SK-N-MC (cell line): Measurements from ENCODE around the gene CYFIP2.

Experiments
- EZH2 ChIP-seq: fragments of 200-600 bp; sonication (generic); IDR thresholded peaks from one replicate; pipeline ENCODE4 v1.6.1; 2017; ENCODE audit warnings: antibody characterized with exemption
- FOXP2 ChIP-seq: optimal IDR thresholded peaks from 2 replicates; pipeline ENCODE3; 2011; ENCODE audit warnings: mild to moderate bottlenecking, moderate library complexity; ENCODE audit not compliant: insufficient read depth; ENCODE audit errors: extremely low read length, control extremely low read depth
- POLR2AphosphoS5 ChIP-seq: IDR thresholded peaks from 2 replicates; pipeline ENCODE4 v1.6.1; 2012; ENCODE audit warnings: mild to moderate bottlenecking, low read depth, low read length, borderline replicate concordance

DNA sequence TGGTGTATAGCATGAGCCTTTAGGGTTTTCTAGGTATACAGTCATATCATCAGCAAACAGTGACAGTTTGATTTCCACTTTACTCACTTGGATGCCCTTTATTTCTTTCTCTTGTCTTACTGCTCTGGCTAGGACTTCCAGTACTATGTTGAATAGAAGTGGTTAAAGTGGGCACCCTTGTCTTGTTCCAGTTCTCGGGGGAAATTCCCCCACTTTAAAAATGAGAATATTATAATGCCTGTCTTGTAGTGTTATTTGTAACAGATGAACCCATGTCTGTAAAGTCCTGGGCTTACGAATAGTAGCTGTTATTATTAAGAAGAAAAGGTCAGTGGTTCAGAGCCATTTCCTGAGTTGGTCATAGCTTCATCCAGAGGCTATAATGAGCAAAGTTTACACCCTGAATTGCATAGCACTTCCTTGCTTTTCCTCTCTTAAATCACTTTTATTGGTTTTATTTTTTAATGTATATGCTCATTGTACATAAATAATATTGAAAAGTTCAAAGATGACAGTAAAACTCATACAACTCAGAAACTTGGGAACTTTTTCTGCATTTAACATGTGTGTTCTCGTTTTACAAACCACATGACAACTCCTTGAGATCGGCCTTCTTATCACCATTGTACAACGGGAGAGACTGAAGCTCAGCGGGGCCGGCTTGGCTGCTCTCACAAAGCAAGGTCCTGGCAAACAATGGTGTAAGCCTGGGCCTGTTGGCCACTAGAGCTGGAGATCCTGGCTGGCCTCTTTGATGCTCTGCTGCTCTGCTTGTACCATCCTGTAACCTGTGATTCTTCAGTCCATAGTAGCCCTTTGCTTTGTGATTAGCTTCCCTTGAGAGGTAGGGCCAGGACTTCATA, 85.2 kb downstream of the CYFIP2 start:
- TF ChIP-seq EZH2 (no peak), POLR2AphosphoS5 (no peak), FOXP2 (no peak)
